Adipocyte (in vitro differentiated cells): Measurements from ENCODE around the gene E2F8.

Experiments
- DNase-seq: peaks from one replicate; pipeline ENCODE4 v3.0.0-alpha.2; 2015; ENCODE audit warnings: low read depth
- H3K27me3 ChIP-seq: replicated peaks from 2 replicates; pipeline ENCODE4 v1.7.0; 2013; ENCODE audit warnings: mild to moderate bottlenecking, low read length, moderate library complexity; ENCODE audit not compliant: control insufficient read depth, insufficient read depth
- H3K36me3 ChIP-seq: 2 replicates; pipeline ENCODE4 v1.7.0; 2013; ENCODE audit warnings: low read length, mild to moderate bottlenecking, moderate library complexity; ENCODE audit not compliant: control insufficient read depth, insufficient read depth, severe bottlenecking
- H3K4me1 ChIP-seq: 2 replicates; pipeline ENCODE4 v1.7.0; 2013; ENCODE audit warnings: mild to moderate bottlenecking, low read length, moderate library complexity; ENCODE audit not compliant: control insufficient read depth, insufficient read depth
- H3K4me3 ChIP-seq: 2 replicates; pipeline ENCODE4 v1.7.0; 2013; ENCODE audit warnings: mild to moderate bottlenecking, low read length, moderate library complexity
- H3K9ac ChIP-seq: 2 replicates; pipeline ENCODE4 v1.7.0; 2013; ENCODE audit warnings: mild to moderate bottlenecking, low read length, moderate library complexity
- H3K9me3 ChIP-seq: 2 replicates; pipeline ENCODE4 v1.7.0; 2013; ENCODE audit warnings: mild to moderate bottlenecking, low read length, moderate library complexity; ENCODE audit not compliant: control insufficient read depth

The E2F8 gene

DNA sequence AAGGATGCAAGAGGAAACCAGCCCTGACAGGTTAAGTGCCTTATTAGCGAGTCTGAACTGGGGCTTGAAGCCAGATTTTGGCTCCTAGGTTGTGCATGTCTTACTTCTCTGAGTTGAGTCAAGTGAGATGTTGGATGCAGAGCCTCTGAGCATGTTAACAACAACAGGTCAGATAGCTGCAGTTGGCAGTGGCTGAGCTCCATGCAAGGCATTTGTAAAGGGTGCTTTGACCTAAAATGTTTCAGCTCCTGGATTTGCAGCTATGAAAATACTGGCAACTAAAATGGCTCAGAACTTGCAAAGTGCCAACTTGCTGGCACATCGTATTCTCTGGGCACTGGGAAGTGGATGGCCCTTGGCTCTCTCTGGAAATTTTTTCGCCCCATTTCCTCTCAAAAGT, 22.5 kb downstream of the E2F8 start:
- H3K4me3 ChIP-seq, result no peak overlapping the region
- H3K9ac ChIP-seq, result no peak overlapping the region
- no peak for DNase-seq
- no peaks in the 10 kb centered on the region for H3K4me1 ChIP-seq
- no peaks in the 10 kb centered on the region for H3K9me3 ChIP-seq
- no peaks in the 10 kb centered on the region for H3K36me3 ChIP-seq
- peaks cover 31% of the 10 kb centered on the region for H3K27me3 ChIP-seq

DNA sequence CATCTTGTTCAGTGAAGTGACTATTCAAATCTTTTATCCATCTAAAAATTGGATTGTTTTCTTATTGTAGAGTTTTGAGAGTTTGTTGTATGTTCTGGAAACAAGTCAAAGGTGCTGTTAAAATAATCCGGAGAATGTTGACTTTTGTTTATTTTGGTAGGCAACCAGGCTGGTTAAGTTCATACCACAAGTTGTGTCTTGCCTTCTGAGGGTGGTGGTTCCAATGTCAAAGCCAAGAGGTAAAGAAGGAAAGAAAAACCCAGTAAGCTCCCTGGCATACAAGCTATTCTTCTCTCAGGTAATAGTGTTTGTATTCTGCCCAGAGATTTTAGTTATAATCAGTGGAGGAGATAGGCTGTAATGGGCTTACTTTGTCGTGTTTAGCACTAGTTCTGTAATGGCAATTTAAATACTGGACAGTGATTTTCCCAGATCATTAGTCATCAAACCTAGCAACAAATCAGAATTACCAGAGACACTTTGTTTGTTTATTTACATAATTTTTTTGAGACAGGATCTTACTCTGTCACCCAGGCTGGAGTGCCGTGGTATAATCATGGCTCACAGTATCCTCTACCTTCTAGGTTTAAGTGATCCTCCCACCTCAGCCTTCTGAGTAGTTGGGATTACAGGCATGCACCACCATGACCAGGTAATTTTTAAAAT, 23.9 kb downstream of the E2F8 start:
- Histone ChIP-seq H3K9ac (no peak overlapping the region), H3K36me3 (no peaks in the 10 kb centered on the region), H3K27me3 (peaks cover 39% of the 10 kb centered on the region), H3K4me1 (no peaks in the 10 kb centered on the region), H3K9me3 (no peaks in the 10 kb centered on the region), H3K4me3 (no peak overlapping the region)
- DNase-seq, result no peak

DNA sequence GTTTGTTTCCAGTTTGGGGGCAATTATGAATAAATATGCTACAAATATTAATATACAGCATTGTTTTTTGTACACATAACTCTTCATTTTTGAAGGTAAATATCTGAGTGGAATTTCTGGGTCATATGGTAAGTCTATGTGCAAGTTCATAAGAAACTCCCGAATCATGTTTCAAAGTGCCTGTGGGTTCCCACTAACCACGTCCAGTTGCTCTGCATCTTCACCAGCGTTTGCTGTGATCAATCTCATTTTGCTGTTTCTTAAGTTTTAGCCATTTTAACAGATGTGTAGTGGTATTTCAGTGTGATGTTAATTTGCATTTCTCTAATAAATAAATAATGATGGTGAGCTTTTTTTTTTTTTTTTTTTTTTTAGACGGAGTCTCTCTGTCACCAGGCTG, 24.7 kb downstream of the E2F8 start:
- peaks cover 41% of the 10 kb centered on the region for H3K27me3 ChIP-seq
- no peak overlapping the region for H3K4me3 ChIP-seq
- DNase-seq, result no peak
- no peaks in the 10 kb centered on the region for H3K4me1 ChIP-seq
- no peaks in the 10 kb centered on the region for H3K9me3 ChIP-seq
- no peak overlapping the region for H3K9ac ChIP-seq
- no peaks in the 10 kb centered on the region for H3K36me3 ChIP-seq

DNA sequence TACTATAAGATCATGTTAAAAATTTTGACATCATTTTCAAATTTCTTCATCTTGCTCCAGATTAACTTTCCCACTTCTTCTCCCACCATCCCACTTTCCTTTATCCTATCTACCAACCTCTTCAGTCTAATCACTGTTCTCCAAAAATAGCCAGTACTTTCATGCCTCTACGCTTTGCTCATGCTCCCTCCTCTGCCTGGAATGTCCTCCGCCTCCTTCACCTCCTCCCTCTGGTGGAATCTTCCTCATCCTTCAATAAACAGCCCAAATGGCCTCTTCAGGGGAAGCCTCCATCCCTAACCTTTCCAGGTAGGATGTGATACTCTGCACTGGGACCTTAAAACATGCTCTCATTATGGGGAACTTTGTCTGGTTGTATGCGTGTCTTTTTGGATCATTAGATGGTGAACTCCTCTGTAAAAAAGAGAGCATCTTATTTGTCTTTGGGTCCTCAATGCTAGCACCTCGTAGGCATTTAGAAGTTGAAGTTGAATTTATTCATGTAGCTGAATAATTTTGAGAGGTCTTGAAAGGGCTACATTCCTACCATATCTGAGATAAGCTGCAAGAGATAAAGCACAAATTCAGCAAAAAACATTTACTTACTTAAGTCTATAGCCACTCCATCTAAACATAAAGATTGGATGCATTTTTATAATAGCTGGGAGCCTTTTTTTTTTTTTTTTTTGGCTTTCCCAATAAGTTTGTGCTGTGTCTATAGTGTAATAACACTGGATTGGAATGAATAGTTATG, 31.0 kb downstream of the E2F8 start:
- Histone ChIP-seq H3K4me1 (no peaks in the 10 kb centered on the region), H3K4me3 (no peak overlapping the region), H3K27me3 (peaks cover 48% of the 10 kb centered on the region), H3K9me3 (no peaks in the 10 kb centered on the region), H3K36me3 (no peaks in the 10 kb centered on the region), H3K9ac (no peak overlapping the region)
- no peak for DNase-seq

DNA sequence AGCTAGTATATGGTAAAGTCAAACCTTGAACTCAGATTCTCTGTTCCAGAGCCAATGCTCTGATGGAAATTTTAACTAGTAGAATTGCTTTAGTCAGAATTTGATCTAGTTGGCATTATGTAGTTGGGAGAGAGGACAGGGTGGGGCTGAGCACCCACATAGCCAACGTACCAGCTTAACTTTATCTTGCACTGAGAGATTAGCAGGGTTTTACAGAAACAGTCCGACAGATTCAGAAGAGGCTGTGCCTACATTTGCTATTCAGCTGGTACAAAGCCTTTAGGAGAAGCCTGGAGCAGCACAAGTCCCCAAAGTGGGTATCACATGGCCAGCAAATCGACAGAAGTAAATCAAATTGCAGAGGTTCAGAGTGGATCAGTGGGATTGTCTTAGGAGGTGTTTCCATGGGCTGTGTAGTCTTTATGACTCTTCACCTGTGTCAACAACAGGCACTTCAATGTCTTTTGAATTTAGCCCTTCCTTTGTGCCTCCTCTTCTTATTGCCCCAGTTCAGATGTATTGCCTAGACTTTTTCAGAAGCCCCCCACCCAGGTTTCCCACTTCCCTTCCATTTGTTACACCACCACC, 31.7 kb downstream of the E2F8 start:
- H3K9ac ChIP-seq, result no peak overlapping the region
- no peaks in the 10 kb centered on the region for H3K36me3 ChIP-seq
- H3K27me3 ChIP-seq, result peaks cover 48% of the 10 kb centered on the region
- H3K4me3 ChIP-seq, result no peak overlapping the region
- H3K9me3 ChIP-seq, result no peaks in the 10 kb centered on the region
- H3K4me1 ChIP-seq, result no peaks in the 10 kb centered on the region
- DNase-seq, result no peak

DNA sequence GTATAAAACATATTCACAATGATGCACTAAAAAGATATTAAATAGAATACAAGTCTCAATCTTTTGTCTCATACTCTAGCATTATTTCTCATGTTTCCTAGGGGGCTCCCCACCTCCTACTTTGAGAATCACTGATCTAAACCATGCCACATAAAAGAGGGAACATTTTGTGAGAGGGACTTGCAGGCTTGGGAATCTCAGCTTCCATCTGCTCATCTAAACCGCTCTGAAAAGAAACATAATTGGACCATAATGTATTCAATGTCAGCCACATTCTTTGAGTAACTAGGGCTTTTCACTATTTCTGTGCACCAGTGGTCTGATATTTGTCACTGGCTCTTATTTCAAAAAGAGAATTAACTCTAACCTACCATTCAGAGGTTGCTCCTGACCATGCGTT, 32.6 kb downstream of the E2F8 start:
- Histone ChIP-seq H3K4me3 (no peak overlapping the region), H3K27me3 (peaks cover 44% of the 10 kb centered on the region), H3K9ac (no peak overlapping the region), H3K4me1 (no peaks in the 10 kb centered on the region), H3K9me3 (no peaks in the 10 kb centered on the region), H3K36me3 (no peaks in the 10 kb centered on the region)
- DNase-seq, result no peak

DNA sequence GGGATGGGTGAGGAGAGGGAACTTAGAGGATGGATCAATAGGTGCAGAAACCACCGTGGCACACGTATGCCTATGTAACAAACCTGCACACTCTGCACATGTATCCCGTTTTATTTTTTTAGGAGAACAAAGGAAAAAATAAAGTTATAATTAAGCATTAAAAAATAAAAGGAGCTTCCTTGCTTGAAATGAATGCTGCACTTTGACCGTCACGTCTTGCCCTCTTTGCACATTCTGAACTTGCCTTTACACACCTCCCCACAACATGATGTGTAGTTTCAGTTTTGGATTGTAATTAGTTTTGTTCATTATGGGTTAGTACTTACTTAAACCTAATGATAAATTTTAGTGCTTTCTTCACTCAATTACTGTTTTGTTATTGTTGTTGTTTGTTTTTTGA, 35.9 kb downstream of the E2F8 start:
- Histone ChIP-seq H3K9ac (no peak overlapping the region), H3K9me3 (no peaks in the 10 kb centered on the region), H3K4me3 (no peak overlapping the region), H3K36me3 (no peaks in the 10 kb centered on the region), H3K4me1 (peaks cover 6% of the 10 kb centered on the region), H3K27me3 (peaks cover 34% of the 10 kb centered on the region)
- DNase-seq, result no peak

DNA sequence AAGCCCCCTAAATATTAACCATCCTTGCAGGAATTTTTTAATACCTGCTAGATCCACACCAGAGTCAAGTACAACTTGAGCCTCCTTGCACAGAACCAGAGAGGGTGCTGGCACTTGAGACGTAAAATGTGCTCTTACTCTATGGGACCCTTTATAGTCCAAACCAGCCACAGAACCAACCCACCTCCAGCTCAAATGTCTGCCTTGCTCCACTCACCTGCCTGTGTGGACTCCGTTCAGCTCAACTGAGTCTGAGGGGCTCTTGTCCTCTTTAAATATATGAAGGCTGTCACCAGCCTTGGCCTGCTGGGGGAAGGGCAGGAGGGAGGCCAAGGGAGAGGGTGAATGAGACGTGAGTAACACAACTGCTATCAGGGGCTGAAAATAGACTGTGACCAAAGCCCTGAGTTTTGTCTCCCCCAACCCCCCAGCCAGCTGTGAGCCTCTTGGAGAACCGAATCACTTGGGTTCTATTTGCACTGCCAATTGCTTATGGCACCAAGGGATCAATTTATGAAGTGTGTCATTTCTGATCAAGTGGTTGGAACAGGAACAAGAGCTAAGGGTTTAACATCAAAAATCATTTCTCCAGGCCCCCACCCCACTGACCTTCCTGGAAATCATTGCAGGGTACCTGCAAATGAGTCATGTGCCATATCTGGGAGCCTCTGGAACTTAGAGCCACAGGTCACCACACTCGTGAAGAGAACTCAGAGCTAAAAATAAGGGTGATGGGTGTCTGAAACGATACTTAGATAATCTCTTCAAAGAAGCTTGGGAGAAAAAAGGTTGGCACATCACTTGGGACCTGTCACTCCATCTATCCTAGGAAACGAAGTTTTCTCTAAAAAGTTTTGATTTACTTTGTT, 38.8 kb downstream of the E2F8 start, which contains the start of gene CSRP3:
Gene CSRP3, minus strand, starts transcription at position 247 of the 869 bp plus-strand sequence. CDS start 9,535 bp downstream, outside the sequence.
- H3K4me3 ChIP-seq, result no peak within 1 kb of the TSS
- H3K4me1 ChIP-seq, result peaks cover 6% of the 10 kb centered on the region
- H3K9ac ChIP-seq, result no peak within 1 kb of the TSS
- DNase-seq, result no peak
- no peaks in the 10 kb centered on the region for H3K36me3 ChIP-seq
- H3K9me3 ChIP-seq, result no peaks in the 10 kb centered on the region
- H3K27me3 ChIP-seq, result peaks cover 22% of the 10 kb centered on the region

DNA sequence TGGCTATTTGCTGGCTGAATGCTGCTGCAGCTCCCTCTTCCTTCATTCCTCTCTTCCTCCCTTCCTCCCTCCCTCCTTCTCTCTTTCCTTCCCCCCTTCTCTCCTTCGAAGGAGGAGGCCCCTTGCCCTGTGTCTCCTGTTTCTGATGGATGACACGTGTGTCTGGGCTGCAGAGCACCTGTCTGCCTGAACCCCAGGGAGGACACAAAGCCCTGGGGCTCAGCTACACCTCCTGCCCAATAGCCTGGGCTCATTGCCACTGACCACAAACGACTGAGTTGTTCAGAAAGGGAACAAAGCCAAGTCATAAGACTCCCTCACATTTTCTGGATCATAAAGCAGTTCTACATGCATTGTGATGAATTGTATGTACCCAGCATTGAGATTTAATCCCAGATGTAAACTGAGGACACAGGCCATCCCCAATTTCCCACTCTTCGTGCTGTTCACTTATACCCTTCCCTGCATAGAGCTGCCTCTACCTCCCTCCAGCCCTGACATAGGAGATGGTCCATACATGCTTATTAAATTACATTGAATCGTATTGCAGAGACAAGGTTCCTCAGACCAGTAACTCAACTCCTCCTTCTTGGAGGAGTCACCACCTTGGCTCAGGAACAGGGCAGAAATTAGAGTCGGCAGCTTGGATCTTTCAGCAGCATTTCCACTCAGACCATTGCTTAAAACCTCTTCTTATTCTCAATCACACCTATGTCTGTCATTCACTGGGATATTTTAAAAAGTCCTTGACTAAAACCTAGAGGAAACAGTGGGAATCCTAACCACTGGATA, 40.1 kb downstream of the E2F8 start:
- H3K9ac ChIP-seq, result no peak overlapping the region
- peaks cover 17% of the 10 kb centered on the region for H3K27me3 ChIP-seq
- DNase-seq, result peak; percentile 56
- no peak overlapping the region for H3K4me3 ChIP-seq
- H3K4me1 ChIP-seq, result peaks cover 6% of the 10 kb centered on the region
- H3K9me3 ChIP-seq, result no peaks in the 10 kb centered on the region
- H3K36me3 ChIP-seq, result no peaks in the 10 kb centered on the region

DNA sequence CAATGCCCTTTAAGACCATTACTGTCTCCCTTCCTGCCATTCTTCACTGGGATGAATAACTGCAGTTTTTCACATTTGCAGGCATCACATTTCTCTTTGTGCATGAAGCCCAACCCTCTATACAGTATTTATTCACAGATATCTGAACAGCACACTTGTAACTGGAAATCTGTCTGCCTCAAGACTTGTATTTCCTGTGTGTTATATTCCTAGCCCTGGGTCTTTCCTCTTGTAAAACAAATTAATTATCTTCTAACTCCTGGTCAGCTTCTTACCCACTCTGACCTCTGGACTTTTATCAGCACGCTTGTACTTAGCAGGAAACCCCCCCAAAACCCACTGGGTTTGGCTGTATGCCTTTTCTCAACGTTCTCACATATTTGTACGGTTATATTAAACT, 41.0 kb downstream of the E2F8 start:
- Histone ChIP-seq H3K9ac (no peak overlapping the region), H3K9me3 (no peaks in the 10 kb centered on the region), H3K27me3 (peaks cover 17% of the 10 kb centered on the region), H3K4me1 (peaks cover 6% of the 10 kb centered on the region), H3K4me3 (no peak overlapping the region), H3K36me3 (no peaks in the 10 kb centered on the region)
- DNase-seq, result no peak
